ENCODE data around the gene ZNF789.
A peak's percentile ranks its signal among the peaks of the same experiment; 100 is the strongest.
"Not testable (repeated sequence)": the region's sequence is repeated elsewhere in the genome, so short reads cannot be mapped to it uniquely, and the experiment has no call there.

Gene ZNF789

GRCh38 chr7:99472561-99473314, at the start of gene ZNF789:
Gene ZNF789, plus strand, starts transcription at chr7:99472890. Its CDS starts 3,567 bp downstream, at chr7:99476457.
- peak; percentile 99 for DNase-seq (ENCODE audit: low read depth)
- TF ChIP-seq MYC (IDR thresholded peaks at IDR 0.05; ENCODE audit: low read depth, low read length) (peak; percentile 61), CTCF (IDR thresholded peaks at IDR 0.05; ENCODE audit: low read depth, low read length) (no peak), POLR2A (IDR thresholded peaks at IDR 0.05; ENCODE audit: extremely low read depth, insufficient read length) (peak; percentile 87)
- TF ChIP-seq, protein P1, sequence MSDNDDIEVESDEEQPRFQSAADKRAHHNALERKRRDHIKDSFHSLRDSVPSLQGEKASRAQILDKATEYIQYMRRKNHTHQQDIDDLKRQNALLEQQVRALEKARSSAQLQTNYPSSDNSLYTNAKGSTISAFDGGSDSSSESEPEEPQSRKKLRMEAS (IDR thresholded peaks at IDR 0.05; ENCODE audit: low read depth, low read length): peak; percentile 96
- H3K4me3 ChIP-seq (ENCODE audit: low read depth, low read length): peak within 1 kb of the TSS; percentile 85

- H3K4me3 ChIP-seq (ENCODE audit: low read depth, low read length): no peak overlapping the region
- TF ChIP-seq CTCF (IDR thresholded peaks at IDR 0.05; ENCODE audit: low read depth, low read length) (no peak), POLR2A (IDR thresholded peaks at IDR 0.05; ENCODE audit: extremely low read depth, insufficient read length) (no peak), MYC (IDR thresholded peaks at IDR 0.05; ENCODE audit: low read depth, low read length) (no peak)
- TF ChIP-seq, protein P1 (IDR thresholded peaks at IDR 0.05; ENCODE audit: low read depth, low read length): no peak
- DNase-seq (ENCODE audit: low read depth): no peak
These were observed 47.6 kb upstream of the ZNF789 start for GRCh38 chr7:99424932-99425730.

DNA sequence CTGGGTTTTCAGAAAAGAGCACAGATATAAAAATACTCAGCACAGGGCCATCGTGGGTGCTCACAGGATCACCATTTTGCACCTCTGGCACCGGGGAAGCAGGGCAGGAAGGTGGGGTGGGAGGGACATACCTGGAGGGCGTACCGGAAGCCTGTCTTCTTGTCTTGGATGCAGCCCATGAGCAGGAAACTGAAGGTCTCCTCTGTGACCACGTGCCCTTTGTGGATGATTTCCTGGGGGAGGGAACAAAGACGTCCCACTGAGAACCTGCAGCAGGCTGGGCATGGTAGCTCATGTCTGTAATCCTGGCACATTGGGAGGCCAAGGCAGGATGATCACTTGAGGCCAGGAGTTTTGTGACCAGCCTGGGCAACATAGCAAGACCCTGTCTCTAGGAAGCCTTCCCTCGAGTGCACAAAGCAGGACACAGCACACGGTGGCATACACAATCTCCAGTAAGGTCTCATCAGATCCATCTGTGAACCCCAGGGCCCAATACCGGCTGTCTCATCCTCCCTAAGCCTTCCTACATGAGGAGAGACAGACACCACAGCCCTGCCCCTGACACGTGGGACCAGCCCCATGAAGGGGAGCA, 43.6 kb upstream of the ZNF789 start:
- no peak for TF ChIP-seq CTCF (IDR thresholded peaks at IDR 0.05; ENCODE audit: low read depth, low read length)
- TF ChIP-seq MYC (IDR thresholded peaks at IDR 0.05; ENCODE audit: low read depth, low read length): no peak
- no peak for TF ChIP-seq POLR2A (IDR thresholded peaks at IDR 0.05; ENCODE audit: extremely low read depth, insufficient read length)
- H3K4me3 ChIP-seq (ENCODE audit: low read depth, low read length): no peak overlapping the region
- no peak for DNase-seq (ENCODE audit: low read depth)

GRCh38 chr7:99429756-99430155, 42.9 kb upstream of the ZNF789 start:
- DNase-seq (ENCODE audit: low read depth): no peak
- no peak for TF ChIP-seq POLR2A (IDR thresholded peaks at IDR 0.05; ENCODE audit: extremely low read depth, insufficient read length)
- no peak for TF ChIP-seq MYC (IDR thresholded peaks at IDR 0.05; ENCODE audit: low read depth, low read length)
- TF ChIP-seq, protein P1 (IDR thresholded peaks at IDR 0.05; ENCODE audit: low read depth, low read length): no peak
- TF ChIP-seq CTCF (IDR thresholded peaks at IDR 0.05; ENCODE audit: low read depth, low read length): no peak

GRCh38 chr7:99431756-99432540, 40.7 kb upstream of the ZNF789 start:
- H3K4me3 ChIP-seq (ENCODE audit: low read depth, low read length): not testable (repeated sequence)

More at GRCh38 chr7:99429756-99430155, 42.9 kb upstream of the ZNF789 start:
- no peak overlapping the region for H3K4me3 ChIP-seq (ENCODE audit: low read depth, low read length)

More at GRCh38 chr7:99431756-99432540, 40.7 kb upstream of the ZNF789 start:
- DNase-seq (ENCODE audit: low read depth): not testable (repeated sequence)

Measured in NB4 (cell line).